GM18907 (cell line): ENCODE measurements around the gene TSC2.

Experiments
- ATAC-seq: cut with Tn5 transposase; IDR thresholded peaks from one replicate; pipeline ENCODE4 v1.9.1; 2021; ENCODE audit warnings: mild to moderate bottlenecking, moderate library complexity; ENCODE audit not compliant: unreplicated experiment

TSC2 gene

DNA sequence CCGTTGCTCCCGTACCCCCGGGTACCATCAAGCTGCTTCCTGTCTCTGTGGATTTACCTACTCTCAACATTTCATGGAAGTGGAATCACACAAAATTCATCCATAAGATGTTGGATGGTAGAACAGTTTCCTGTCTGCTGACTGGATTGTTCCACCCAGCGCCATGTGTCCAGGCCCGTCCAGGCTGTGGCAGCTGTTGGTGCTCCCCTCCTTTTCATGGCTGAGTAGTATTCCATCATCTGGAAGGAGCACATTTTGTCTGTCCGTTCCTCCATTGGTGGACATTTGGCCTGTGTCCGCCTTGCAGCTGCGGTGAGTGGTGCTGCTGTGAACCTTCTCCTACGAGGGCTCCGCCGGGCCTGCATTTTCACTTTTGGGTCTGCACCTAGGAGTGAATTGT lies 18.4 kb downstream of the TSC2 start:
- ATAC-seq: no peak

DNA sequence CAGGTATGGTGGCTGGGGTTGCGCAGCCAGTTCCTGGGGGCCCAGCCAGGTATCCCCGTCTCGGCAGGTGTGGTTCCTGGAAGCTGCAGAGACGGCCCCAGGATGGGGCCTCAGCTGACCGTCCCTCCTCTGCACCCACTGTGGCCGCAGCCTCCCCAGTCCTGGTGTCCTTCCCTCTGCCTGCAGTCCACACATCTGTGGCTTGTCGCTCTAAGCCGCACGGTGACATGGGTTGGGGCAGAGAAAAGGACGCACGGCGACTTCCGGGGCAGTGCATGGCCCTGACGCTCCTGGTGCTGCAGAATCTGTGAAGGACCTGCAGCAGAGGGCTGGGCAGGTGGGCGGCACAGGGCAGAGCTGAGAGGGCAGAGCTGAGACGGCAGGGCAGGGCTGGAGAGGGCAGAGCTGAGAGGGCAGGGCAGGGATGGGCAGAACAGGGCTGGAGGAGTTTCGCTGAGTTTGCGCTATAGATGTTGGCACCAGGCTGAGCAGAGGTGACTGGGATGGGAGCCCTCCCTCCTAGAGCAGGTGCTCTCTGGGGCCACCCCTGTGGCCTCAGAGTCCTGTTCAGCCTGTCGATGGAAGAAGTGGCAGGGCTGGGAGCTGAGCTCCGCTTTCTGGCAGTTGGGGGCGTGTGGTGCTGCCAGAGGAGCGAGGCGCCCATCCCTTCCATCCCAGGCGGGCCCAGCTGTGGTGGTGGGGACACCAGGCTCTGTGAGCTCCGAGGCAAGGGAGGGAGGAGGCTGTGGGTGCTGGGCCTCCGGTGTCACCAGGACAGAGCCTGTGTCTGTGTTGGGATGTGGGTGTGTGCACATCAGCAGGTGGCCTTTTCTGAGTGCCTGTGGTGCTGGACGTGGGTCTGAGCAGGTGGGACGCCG lies 23.0 kb downstream of the TSC2 start:
- no peak for ATAC-seq

DNA sequence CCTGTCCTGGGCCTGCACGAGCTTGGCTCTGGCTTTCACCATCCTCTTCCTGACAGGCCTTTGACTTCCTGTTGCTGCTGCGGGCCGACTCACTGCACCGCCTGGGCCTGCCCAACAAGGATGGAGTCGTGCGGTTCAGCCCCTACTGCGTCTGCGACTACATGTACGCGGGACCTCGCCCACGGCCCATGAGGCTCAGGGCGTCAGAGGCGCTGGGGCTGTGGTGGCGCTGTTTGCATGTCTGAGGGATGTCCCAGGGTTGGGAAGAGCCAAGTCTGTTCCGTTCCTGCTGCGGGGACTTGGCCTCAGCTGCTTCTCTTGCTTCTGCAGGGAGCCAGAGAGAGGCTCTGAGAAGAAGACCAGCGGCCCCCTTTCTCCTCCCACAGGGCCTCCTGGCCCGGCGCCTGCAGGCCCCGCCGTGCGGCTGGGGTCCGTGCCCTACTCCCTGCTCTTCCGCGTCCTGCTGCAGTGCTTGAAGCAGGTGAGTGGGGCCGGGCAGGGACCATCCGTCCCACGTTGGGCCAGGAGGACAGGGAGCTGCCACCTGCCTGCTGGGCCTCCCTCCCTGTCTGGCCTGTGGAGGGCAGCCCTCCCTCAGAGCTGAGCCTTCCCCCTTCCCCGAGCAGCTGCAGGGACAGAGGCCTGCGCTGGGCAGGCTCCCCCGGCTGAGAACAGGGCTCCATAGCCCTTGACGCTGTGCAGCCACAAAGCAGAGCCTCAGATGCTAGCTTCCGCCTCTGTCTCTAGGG lies 23.8 kb downstream of the TSC2 start:
- ATAC-seq: no peak

DNA sequence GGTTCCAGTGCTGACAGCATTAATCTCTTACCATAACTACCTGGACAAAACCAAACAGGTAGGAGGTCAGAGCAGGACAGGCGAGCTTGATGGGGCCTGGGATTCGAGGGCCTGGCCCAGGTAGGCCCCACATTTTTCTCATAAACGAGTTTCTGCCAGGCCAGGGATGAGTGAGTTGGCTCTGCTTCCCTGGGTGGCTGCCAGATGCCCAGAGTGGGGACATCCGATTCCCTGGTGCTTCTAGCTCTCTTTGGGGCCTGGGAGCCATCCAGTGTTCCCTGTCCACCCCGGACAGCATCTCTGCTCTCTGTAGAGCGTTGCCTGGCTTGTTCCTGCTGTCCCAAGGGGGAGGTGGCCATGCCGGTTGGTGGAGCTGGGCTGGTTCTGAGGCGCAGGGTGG lies 25.1 kb downstream of the TSC2 start:
- no peak for ATAC-seq

DNA sequence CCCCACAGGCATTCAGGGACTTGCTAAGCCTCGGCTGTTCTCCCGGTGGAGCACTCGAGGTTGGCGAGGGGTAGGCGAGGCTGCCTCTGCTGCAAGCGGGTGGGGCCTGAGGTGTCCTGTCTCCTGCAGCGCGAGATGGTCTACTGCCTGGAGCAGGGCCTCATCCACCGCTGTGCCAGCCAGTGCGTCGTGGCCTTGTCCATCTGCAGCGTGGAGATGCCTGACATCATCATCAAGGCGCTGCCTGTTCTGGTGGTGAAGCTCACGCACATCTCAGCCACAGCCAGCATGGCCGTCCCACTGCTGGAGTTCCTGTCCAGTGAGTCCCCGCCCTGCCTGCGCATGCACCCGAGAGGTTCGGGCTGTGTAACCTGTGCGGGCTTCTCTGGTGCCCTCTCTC lies 26.3 kb downstream of the TSC2 start:
- no peak for ATAC-seq

DNA sequence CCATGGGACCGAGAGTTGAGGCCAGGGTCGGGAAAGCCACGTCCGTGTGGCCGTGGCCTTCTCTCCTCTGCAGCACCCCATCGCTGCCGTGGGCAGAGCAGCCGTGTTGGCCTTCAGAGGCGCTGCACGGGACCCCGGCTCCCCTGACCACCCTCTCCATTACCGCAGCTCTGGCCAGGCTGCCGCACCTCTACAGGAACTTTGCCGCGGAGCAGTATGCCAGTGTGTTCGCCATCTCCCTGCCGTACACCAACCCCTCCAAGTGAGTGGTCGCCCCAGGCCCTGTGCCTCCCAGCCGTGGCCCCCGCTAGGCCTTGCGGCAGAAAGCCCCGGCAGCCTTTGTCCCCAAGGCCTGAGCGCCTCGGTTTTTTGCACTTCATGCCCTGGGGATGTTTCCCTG lies 27.8 kb downstream of the TSC2 start:
- no peak for ATAC-seq

DNA sequence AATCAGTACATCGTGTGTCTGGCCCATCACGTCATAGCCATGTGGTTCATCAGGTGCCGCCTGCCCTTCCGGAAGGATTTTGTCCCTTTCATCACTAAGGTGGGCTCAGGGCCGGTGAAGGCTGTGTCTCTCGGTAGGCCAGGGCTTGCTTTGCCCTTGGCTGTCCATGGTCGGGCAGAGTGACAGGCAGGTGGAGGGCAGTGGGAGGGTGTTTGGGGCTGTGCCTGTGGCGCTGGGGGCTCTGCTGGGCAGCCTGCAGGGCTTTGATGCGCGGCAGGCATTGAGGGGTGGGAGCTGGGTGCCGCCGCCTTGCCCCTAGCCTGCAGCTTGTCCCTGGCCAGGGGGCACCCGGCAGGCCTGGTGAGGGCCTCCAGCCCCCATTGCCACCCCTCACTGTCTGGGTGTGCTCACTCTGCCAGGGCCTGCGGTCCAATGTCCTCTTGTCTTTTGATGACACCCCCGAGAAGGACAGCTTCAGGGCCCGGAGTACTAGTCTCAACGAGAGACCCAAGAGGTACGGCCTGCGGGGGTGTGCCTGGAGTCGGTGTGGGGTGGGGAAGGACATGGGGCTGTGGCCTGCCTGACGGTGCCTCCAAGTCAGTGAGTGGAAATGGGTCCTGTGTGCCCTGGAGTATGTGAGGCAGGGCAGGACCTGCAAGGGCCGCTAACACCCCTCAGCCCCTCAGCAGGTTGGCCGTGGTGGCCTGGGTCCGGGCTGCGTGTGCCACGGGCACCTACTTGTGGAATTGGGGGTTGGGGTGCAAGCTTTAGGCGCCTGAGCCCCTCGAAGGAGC lies 28.5 kb downstream of the TSC2 start:
- ATAC-seq: no peak

DNA sequence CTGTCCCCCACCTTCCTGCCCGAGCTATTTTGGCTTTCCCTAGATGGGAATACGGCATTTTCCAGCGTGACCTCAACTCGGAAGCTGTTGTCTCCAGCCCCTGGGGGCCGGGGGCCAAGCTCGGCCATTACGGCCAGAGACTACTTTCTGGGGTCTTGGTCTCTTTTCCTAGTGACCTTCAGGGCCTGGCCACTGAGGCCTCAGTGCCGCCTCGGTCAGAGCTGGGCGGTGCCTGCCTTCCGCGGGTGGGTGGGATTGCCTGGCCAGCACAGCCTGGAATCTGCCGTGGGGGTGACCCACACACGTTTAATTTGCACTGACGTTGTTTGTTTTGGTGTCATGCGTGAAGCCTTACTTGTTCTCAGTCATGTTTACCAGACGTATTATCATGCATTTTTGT lies 29.2 kb downstream of the TSC2 start:
- no peak for ATAC-seq

DNA sequence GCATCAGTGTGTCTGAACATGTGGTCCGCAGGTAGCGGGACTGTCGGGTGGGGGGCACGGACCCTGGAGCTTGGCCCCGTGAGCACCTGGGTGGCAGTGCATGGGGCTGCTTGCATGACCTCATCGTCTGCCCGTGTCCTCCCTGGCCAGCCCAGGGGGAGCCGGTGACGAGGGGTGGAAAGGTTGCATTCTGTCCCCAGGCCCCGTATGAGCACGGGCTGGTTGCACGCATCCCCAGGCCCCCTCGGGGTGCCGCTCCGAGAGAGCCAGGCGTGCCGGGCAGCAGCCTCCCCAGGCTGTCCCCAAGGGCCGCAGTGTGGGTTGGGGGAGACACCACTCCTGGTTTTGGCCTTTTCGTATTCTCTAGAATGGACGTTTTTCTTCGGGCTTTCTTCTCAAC lies 29.9 kb downstream of the TSC2 start:
- no peak for ATAC-seq

DNA sequence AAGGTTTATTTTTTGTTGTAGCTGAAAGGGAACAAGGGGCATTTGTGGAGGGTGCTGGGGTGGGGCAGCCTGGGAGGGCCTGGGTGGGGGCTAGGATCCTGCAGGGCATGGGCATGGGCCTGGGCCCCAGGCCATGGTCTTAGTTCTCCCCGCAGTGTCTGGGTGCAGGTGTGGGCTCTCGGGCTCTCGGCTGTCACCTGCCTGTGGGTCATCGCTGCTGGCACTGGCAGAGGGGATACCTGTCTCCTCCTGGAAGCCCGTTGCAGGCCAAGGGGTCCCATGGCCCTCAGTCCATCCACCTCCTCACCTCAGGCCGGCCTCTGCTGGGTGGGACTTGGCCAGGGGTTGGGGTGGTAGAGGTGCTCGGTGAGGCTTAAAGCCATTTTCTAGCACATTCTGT lies 30.3 kb downstream of the TSC2 start:
- no peak for ATAC-seq

DNA sequence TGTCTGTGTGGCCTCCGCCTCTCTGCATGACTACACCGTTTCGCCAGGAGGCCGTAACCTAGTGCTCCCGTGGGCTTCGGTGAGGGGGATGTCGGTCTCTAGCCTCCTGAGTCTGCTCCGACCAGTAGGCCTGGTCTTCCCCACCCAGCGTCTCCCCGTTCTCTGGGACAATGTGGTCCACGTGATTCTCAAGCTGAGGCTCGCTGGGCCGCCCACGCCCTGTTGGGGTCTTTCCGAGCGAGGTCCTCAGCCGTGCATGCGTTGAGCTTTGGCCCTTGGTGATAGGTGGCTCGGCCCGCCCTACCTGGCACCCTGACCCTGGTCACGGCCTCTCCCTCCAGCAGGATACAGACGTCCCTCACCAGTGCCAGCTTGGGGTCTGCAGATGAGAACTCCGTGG lies 30.9 kb downstream of the TSC2 start:
- ATAC-seq: no peak

DNA sequence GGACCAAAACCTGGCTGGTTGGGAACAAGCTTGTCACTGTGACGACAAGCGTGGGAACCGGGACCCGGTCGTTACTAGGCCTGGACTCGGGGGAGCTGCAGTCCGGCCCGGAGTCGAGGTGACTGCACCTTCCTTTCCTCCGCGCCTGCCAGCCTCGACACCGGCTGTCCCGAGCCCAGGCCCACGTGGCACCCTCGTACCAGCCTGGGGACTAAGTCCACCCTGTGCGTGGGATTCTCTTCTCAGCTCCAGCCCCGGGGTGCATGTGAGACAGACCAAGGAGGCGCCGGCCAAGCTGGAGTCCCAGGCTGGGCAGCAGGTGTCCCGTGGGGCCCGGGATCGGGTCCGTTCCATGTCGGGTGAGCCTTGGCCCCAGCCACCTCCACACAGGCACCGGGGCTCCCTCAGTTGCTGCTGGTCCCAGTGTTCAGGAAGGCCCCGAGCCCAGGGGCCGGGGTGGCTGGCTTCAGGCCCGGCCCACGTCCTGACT lies 31.6 kb downstream of the TSC2 start:
- no peak for ATAC-seq

DNA sequence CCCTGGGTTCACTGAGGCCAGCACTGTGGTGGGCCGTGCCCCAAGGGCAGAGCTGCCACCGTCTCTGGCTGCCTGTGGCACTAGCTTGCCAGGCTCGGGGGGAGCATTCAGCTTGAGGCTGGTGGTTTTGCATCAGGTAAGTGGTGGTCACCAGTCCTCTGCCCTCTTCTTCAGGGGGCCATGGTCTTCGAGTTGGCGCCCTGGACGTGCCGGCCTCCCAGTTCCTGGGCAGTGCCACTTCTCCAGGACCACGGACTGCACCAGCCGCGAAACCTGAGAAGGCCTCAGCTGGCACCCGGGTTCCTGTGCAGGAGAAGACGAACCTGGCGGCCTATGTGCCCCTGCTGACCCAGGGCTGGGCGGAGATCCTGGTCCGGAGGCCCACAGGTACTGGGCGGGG lies 32.2 kb downstream of the TSC2 start:
- ATAC-seq: no peak

DNA sequence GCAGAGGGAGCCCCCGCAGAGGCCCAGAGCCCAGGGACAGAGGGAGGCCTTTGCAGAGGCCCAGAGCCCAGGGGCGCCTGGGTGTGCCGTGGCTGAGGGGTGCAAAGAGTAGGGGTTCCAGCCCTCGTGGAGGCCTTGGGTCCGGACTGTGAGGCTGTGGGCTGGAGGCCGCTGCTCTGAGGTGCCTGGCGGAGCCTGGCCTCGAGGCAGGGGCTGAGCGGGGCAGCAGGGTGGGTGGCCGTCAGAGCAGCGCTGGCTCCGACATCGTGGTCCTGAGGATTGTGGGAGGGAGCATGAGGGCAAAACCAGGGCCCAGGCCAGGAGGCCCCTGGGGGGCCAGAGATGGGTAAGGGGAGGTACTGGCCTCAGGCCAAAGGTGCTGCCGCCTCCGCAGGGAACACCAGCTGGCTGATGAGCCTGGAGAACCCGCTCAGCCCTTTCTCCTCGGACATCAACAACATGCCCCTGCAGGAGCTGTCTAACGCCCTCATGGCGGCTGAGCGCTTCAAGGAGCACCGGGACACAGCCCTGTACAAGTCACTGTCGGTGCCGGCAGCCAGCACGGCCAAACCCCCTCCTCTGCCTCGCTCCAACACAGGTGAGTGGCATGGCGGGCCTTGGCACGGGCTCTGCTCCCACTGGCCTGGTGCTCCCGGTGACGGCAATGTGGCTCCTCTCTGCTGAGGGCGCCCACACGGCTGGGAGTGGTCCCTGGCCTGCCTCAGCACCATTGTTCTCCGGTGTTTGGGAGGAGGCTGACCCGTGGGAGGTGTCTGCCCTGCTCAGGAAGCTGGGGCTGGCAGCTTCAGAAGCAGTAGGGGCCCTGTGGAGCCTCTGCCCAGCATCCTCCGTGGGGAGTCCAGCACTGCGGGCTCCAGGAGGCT lies 33.7 kb downstream of the TSC2 start:
- ATAC-seq: no peak

DNA sequence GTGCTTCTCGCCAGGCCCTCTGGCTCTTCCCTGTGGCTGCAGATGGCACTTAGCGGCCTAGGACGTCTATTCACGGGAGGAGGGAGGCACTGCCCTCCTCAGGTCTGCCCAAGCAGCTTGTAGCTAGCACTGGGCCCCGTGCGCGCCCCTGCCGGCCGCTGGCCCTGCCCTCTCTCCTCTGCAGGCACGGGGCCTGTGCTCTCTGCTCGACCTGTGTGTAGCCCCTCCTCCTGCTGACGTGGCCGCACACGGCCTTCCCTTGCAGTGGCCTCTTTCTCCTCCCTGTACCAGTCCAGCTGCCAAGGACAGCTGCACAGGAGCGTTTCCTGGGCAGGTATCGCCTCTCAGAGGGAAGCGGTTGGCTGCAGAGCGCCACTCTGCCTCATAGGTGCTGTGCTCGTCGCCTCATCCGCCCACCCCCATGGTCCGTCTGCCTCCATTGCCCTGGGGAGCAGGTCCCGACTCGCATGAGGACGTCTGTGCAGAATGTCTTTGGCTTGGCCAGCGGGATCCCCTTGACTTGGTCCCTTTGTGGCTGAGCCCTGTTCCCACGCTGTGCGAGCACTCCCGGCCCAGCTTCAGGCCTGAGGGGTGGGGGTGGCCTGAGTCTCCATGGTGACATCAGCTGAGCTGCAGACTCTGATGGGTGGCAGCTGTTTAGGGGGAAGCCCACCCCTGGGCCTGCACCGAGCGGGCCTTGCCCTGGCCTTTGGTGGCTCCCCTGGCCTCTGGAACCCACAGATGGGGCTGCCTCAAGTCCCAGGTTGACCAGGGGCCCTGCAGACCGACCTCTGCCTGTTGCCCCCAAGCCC lies 34.6 kb downstream of the TSC2 start:
- ATAC-seq: no peak

DNA sequence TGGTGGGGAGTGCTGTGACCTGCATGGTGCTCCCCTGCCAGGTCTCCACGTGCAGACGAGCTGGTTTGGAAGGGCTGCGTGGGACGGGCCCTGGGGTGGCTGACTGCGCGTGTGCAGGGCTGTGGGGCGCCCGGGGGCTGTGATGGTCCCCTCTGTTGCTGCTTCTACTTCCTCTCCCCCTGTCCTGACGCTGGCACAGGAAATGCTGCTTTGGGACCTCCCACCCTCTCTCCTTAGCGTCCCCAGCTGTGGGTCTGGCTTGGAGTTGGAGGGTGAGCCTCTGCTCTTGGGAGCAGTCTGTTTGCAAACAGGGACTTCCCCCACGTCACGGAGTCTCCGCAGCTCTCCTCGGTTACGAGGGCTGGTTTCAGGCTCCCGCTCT lies 35.2 kb downstream of the TSC2 start:
- no peak for ATAC-seq

DNA sequence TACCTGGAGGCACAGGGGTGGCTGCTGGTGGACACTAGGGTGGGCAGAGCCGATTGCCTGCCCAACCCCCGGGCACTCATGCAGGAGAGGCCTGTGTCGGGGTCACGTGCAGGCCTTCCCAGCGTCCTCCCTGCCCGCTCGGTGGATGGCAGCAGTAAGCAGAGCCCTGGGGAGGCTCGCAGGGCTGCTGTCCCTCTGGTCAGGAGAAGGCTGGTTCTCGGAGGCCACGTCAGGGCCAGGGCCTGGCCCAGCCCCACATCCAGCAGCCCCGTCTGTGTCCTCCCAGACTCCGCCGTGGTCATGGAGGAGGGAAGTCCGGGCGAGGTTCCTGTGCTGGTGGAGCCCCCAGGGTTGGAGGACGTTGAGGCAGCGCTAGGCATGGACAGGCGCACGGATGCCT lies 35.6 kb downstream of the TSC2 start:
- no peak for ATAC-seq

DNA sequence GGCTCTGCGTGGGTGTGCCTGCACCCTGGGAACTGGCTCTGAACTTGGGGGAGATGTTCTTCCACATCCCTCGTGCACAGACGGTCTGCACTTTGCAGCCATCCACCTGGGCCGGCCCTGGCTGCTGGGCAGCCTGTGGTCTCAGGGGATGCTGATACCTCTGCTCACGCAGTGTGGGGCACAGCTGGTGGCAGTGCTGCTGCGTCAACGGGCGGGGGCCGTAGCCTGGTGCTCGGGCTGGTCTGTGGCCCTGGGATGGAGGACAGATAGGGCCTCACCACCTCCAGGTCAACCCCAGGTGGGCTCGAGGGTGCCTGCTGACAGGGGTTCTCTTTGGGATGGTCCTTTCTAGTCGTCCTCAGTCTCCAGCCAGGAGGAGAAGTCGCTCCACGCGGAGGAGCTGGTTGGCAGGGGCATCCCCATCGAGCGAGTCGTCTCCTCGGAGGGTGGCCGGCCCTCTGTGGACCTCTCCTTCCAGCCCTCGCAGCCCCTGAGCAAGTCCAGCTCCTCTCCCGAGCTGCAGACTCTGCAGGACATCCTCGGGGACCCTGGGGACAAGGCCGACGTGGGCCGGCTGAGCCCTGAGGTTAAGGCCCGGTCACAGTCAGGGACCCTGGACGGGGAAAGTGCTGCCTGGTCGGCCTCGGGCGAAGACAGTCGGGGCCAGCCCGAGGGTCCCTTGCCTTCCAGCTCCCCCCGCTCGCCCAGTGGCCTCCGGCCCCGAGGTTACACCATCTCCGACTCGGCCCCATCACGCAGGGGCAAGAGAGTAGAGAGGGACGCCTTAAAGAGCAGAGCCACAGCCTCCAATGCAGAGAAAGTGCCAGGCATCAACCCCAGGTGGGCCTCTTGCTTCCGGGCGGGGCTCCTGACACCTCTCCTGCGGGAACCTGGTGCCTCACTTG lies 36.3 kb downstream of the TSC2 start:
- no peak for ATAC-seq
